GM19023 (cell line): Measurements from ENCODE around the gene MYB.
"Not testable (repeated sequence)": the region's sequence is repeated elsewhere in the genome, so short reads cannot be mapped to it uniquely, and the experiment has no call there.

Experiments used
- ATAC-seq: cut with Tn5 transposase; IDR thresholded peaks from one replicate; pipeline ENCODE4 v1.9.1; 2021; ENCODE audit warnings: mild to moderate bottlenecking, moderate library complexity; ENCODE audit not compliant: unreplicated experiment

MYB gene

DNA sequence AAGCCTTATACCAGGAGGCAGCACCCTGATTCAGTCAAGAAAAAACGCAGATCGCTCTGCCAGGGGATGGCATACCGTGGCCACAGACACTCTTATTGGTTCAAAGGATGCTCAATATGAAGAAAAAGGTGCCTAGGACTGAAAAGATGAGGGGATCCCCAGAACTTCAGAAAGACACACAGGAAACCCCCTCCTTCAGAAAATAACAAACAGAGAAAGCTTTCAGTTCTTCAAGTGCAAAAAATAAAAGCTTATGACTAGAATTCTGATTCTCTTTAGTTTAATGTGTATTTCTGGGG lies 17.7 kb upstream of the MYB start:
- peak; percentile 67 for ATAC-seq

DNA sequence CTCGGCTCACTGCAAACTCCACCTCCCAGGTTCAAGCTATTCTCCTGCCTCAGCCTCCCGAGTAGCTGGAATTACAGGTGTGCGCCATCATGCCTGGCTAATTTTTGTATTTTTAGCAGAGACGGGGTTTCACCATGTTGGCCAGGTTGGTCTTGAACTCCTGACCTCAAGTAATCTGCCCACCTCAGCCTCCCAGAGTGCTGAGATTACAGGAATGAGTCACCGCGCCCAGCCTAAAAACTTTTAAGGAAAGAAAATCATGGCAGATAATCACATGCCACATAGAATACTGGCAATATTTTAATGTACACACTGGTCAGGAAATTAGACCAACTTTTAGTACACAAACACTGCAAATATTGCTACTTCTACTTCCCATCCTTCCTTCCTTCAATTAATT lies 16.7 kb upstream of the MYB start:
- ATAC-seq = not testable (repeated sequence)

DNA sequence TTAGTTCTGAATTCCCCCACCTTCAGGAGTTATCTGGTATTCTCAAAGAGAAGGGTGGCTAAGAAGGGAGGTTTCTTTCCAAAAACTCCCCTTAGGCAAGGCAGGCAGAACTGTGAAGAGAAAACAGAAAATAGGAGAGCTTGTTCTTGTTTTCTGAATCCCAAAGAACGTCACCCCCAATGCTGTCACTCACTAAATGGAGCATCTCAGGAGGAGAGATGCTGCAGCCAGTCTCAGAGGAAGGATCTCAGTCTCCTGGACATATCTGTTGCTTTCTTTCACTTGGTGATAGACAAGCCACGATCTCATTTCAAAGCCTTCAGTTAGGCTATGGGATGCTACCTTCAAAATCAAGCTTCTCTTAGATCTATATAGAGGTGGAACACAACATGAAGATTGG lies 16.1 kb upstream of the MYB start:
- ATAC-seq = no peak

GRCh38 chr6:135166515-135166914 lies 14.6 kb upstream of the MYB start:
- ATAC-seq = no peak

GRCh38 chr6:135167617-135168016 lies 13.5 kb upstream of the MYB start:
- no peak for ATAC-seq

DNA sequence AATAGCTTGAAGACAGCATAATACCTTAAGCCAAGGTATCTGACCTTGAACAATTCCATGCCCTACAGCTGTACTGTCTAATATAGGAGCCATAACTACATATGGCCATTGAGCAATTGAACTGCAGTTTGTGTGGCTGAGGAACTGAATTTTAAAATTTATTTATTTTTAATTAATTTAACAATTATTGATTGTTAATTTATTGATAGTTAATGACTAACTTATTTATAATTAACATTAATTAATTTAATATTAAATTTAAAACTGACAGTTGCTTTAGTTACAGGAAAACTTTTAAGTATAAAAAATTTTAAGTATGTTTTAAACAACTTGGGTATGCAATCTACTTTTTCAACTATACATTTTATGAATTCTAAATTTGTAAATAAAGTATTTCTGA lies 12.3 kb upstream of the MYB start:
- ATAC-seq = no peak

GRCh38 chr6:135170238-135170637 lies 10.9 kb upstream of the MYB start:
- no peak for ATAC-seq

DNA sequence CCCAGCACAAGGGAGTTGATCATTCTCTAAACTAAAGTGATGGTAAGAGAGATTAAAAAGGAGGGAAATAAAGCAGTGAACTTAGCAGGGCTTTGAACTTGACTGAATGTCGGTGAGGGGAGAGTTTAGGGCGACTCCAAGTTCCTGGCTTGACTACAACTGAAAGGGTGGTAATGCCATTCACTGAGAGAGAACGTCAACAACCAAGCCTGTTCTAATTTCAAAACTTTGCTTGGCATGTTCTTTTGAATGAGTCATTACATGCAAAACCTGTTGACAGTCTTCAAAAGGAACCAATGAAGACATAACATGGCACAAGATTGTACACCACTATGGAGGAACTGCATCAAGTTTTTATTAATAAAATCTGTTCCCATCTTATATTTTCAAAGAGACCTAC lies 10.3 kb upstream of the MYB start:
- ATAC-seq = no peak

- ATAC-seq = no peak
Measured at GRCh38 chr6:135173242-135173988, 7.7 kb upstream of the MYB start.

- no peak for ATAC-seq
Measured at GRCh38 chr6:135173989-135174484, 7.1 kb upstream of the MYB start.

DNA sequence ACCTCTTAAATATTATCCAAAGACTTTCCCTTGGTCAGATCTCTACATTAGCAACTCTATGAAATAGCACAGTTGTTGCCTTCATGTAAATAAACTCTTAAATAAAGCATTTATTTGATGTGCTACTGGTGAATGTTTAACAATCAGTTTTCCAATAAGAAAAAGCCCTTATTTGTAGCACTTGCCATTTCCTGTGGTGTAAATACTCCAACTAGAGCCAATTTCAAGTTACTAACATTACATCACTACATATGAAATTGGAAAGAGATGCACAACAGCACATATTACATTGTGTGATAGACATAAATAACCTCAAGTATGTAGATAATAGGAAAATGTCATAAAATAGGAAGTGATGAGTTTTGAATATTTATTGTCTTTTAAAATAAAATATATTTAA lies 5.0 kb upstream of the MYB start:
- no peak for ATAC-seq

GRCh38 chr6:135176464-135176863 lies 4.6 kb upstream of the MYB start:
- ATAC-seq = no peak

GRCh38 chr6:135179372-135179771 lies 1.7 kb upstream of the MYB start:
- ATAC-seq = no peak

DNA sequence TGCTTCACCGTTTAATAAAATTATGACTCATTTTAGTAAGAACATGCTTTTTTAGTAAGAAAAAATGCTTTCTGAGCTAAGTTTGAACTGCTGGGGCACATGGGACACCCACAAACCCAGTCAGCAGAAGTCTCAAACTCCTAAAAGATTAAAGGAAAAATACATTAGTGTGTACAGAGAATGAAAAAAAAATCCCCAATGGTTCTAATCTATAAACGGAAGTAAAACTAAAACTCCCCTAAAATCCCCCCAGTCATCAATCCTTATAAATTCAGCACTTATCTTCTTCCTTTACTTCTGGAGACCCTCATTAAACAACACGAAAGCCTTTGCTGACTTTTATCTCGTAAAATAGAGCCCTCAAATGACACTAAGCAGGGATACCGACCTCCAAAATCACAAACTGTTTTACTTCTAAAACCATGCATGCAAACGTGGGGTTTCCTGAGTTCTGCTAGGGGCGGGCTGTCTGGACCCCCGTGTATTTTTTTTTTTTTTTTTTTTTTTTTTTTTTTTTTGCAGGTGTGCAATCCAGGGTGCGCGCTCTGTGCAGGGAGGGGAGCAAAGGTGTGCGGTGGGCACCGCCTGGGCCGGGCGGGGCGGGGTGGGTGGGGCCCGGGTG lies 1.1 kb upstream of the MYB start:
- ATAC-seq = no peak

DNA sequence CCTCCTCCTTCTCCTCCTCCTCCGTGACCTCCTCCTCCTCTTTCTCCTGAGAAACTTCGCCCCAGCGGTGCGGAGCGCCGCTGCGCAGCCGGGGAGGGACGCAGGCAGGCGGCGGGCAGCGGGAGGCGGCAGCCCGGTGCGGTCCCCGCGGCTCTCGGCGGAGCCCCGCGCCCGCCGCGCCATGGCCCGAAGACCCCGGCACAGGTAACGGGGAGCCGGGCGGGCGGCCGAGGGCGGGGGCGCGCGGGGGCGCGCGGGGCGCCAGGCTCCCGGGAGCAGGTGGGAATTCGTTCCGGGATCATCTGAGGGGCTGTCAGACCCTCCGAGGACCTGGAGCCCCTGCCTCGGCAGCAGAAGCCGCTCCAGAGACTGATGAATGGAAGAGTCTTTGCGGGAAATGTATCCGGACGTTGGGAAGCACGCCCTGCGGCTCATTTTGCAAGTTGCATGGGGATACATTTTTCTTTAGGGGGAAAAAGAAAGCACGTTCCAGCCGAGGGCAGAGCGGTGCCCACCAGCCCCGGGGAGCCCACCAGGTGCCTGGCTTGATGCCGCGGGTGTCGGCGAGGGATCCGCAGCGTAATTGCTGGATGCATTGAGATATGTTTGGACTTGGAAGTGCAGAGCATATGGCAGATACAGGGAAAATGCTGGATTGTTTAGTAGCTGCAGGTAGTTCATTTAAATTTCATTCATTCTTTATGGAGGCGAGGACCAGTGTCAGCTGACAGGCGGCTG lies 394 bp downstream of the MYB start:
- ATAC-seq = peak; percentile 2

GRCh38 chr6:135182071-135183001 lies 1.2 kb downstream of the MYB start:
- peak; percentile 9 for ATAC-seq

GRCh38 chr6:135183002-135183531 lies 2.0 kb downstream of the MYB start:
- ATAC-seq = peak; percentile 46

DNA sequence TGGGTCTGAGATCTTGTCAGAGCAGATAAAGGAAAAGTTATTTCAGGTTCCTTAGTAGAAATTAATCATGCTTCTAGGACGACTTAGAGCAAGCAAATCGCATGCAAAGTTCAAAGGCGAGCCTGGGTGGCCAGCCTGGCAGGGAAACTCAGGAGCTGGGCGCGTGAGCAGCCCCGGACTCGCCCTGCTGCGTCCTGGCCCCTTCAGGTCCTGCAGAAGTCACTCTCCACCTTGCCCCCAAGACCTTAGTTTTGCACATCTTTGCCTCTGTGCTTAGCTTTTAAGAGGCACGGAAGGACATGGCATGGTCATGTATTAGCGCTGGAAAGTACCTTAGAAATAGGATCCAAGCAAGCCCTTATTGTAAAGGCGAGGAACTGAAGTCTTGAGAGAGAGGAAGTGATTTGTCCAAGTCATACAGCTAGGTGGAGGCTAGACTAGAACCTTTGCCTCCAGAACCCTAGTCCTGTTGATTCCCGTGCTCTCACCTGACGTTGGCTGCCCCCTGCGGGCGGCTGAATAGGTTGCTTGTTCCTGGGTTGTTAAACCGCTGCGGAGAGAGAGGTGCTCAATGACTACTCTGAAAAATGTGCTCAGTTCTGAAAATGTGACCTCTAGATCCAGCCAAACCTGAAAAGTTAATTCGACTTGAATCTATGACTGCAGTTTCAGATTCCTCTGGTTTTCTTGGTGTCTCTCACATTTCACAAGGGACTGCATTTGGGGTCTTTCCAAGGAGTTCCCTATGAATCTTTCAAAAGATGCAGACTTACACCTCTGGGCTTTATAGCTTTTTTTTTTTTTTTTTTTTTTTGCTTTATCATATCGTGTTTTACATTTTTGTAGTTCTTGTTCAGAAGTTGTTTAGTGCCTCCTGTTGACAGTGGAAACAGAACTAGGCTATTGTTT lies 2.7 kb downstream of the MYB start:
- peak; percentile 27 for ATAC-seq

DNA sequence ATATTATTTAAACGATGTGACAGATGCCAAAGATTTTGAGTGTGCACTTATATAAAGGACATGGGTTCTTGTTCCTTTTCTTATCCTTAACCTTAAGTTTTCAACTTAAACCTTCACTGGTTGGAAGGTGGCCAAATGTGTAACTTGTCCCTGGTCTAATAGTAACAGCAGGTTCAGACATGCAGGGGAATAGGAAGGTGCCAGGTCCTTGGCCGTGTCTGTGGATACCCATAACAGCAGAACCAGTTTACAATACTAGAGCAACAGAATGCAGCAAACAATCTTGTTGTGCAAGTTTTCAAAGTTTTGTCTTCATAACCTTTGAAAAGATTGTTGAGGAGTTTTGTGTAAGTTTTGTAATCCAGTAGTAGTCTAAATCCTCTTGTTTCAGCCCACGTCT lies 4.4 kb downstream of the MYB start:
- no peak for ATAC-seq

DNA sequence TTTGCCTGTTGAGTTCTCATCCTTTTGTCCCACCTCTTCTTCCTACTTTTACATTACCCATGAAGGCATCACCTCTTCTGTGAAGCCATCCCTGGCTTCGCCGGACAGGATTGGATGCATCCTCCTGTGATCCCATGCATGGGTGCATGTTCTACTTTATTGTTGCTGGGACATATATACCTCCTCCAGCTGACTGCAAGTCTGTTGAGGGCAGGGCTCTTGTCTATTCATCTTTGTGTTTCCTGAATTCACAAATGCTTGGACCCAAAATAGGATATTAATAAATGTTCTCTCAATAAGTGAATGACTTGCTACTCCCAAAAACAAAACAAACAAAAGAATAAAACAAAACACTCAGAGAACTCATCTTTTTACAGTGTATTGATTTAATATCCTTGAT lies 5.1 kb downstream of the MYB start:
- ATAC-seq = no peak
